ENCODE data around the gene OR6C70.
"Not testable (repeated sequence)": the region's sequence is repeated elsewhere in the genome, so short reads cannot be mapped to it uniquely, and the experiment has no call there.

DNA sequence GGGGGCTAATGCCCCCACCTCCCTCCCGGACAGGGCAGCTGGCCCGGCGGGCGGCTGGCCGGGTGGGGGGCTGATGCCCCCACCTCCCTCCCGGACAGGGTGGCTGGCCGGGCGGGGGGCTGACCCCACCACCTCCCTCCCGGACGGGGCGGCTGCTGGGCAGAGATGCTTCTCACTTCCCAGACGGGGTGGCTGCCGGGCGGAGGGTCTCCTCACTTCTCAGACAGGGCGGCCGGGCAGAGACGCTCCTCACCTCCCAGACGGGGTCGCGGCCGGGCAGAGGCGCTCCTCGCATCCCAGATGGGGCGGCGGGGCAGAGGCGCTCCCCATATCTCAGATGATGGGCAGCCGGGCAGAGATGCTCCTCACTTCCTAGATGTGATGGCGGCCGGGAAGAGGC, 9.2 kb upstream of the OR6C70 start:
- TF ChIP-seq, protein P1, sequence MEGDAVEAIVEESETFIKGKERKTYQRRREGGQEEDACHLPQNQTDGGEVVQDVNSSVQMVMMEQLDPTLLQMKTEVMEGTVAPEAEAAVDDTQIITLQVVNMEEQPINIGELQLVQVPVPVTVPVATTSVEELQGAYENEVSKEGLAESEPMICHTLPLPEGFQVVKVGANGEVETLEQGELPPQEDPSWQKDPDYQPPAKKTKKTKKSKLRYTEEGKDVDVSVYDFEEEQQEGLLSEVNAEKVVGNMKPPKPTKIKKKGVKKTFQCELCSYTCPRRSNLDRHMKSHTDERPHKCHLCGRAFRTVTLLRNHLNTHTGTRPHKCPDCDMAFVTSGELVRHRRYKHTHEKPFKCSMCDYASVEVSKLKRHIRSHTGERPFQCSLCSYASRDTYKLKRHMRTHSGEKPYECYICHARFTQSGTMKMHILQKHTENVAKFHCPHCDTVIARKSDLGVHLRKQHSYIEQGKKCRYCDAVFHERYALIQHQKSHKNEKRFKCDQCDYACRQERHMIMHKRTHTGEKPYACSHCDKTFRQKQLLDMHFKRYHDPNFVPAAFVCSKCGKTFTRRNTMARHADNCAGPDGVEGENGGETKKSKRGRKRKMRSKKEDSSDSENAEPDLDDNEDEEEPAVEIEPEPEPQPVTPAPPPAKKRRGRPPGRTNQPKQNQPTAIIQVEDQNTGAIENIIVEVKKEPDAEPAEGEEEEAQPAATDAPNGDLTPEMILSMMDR (IDR thresholded peaks at IDR 0.05; ENCODE audit: low read depth, low read length), result not testable (repeated sequence)
- TF ChIP-seq EZH2phosphoT487 (IDR thresholded peaks at IDR 0.05; ENCODE audit: low read depth), result not testable (repeated sequence)
